GM10266 (cell line): Measurements from ENCODE around the gene TMIGD3.

ENCODE experiments used
- DNase-seq: peaks from one replicate; pipeline ENCODE4 v3.0.0; 2012; ENCODE audit errors: extremely low spot score
- TF ChIP-seq, protein P1 (sequence below): IDR thresholded peaks from 2 replicates; pipeline ENCODE4 v1.5.1; 2012; ENCODE audit warnings: mild to moderate bottlenecking, low read depth; ENCODE audit not compliant: control insufficient read depth, insufficient read depth; ENCODE audit errors: missing control alignments

The TMIGD3 gene

DNA sequence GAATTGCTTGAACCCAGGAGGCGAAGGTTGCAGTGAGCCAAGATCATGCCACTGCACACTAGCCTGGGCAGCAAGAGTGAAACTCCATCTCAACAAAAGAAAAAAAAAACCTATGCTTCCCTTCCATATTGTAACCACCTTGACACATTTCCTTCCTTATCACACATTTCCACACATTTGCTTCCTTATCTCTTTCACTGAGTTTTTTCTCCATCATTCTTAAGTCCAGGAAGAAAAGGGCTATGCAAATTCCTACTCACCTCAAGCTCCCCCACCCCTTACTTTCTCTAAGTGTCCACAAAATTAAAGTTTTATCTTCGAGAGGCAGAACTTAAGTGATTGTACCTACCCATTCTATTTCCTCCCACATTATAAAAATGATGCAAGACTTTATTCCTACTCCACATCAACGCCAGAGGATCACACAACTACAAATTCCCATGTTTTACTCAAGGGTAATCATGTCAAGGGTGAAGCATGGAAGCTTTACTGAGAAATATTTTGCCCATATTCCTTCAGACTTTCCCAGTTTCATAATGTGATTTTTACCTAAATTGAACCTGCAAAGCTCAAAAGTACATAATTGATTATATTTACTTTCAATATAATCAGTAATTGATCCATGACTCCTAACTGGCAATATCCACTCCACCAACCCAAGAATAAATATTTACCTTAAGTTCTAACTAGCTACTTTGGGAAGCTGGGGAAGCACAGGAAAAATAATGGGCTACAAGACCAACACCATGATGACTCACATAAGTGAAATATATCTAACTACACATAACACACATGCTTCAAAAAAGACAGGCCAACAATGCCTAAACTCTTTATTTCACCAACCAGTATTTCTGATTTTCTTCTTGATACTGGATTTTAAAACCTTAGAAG, 63.7 kb downstream of the TMIGD3 start:
- TF ChIP-seq, protein P1, sequence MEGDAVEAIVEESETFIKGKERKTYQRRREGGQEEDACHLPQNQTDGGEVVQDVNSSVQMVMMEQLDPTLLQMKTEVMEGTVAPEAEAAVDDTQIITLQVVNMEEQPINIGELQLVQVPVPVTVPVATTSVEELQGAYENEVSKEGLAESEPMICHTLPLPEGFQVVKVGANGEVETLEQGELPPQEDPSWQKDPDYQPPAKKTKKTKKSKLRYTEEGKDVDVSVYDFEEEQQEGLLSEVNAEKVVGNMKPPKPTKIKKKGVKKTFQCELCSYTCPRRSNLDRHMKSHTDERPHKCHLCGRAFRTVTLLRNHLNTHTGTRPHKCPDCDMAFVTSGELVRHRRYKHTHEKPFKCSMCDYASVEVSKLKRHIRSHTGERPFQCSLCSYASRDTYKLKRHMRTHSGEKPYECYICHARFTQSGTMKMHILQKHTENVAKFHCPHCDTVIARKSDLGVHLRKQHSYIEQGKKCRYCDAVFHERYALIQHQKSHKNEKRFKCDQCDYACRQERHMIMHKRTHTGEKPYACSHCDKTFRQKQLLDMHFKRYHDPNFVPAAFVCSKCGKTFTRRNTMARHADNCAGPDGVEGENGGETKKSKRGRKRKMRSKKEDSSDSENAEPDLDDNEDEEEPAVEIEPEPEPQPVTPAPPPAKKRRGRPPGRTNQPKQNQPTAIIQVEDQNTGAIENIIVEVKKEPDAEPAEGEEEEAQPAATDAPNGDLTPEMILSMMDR: no peak

DNA sequence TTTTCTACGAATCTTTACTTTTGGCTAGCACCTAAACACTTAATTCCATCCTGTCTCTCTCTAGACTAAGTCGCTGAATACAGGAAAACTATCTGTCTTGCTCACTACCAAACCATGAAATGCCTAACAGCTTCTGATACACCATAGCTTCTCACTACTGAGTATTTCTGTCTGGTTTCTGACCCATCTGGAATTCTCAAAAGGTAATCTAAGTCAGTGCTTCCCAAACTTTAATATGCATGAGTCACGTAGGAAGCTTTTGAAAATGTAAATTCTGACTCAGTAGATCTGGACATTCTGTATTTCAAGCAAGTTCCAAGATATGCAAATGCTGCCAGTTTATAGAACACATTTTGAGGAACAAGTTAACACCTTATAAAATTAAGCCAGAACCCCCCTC, 66.7 kb downstream of the TMIGD3 start:
- DNase-seq: no peak
- TF ChIP-seq, protein P1: no peak

More for the DNA sequence above, 63.7 kb downstream of the TMIGD3 start:
- no peak for DNase-seq
